ENCODE data around the gene MB.
"Not testable (repeated sequence)": the region's sequence is repeated elsewhere in the genome, so short reads cannot be mapped to it uniquely, and the experiment has no call there.

GRCh38 chr22:35666699-35667098 lies 49.6 kb upstream of the MB start:
- not testable (repeated sequence) for TF ChIP-seq EP300, POLR2A (IDR thresholded peaks at IDR 0.05)
